ENCODE data around the gene PADI2.

- TF ChIP-seq CEBPB (IDR thresholded peaks at IDR 0.05; ENCODE audit: low read depth, low read length) (no peak), MAX (IDR thresholded peaks at IDR 0.05) (no peak), SUZ12 (IDR thresholded peaks at IDR 0.05; ENCODE audit: low read length) (no peak), POLR2A (IDR thresholded peaks at IDR 0.05; ENCODE audit: control extremely low read depth in 1 of 2, low read depth in 2 of 2, low read length in 2 of 2) (no peak)
These were observed 73.5 kb downstream of the PADI2 start for GRCh38 chr1:17045634-17046333.
